T-helper 2 cell treated with Interferon-gamma antibody and Interleukin-4, amounts not matched to agents 100 ng/mL and 5 ng/mL, for 36 hours (primary cell): ENCODE measurements around the gene SH3TC2. TPM values are rescaled to one million over a fixed set of nuclear protein-coding genes. Genes with fewer than 3 reads are reported as not detected.

Experiments used
- intact Hi-C: fragments of 100-400 bp; cut with micrococcal nuclease; formaldehyde crosslinking; loops from one replicate; pipeline ENCODE4 v1.15.1; 2023
- total RNA-seq: library from RNA; stranded (reverse); gene quantifications from 2 replicates; pipeline ENCODE4 v1.2.3, GENCODE V29; 2022

SH3TC2 gene
- total RNA-seq, 1 donor from 2014 or later, result not detected

DNA sequence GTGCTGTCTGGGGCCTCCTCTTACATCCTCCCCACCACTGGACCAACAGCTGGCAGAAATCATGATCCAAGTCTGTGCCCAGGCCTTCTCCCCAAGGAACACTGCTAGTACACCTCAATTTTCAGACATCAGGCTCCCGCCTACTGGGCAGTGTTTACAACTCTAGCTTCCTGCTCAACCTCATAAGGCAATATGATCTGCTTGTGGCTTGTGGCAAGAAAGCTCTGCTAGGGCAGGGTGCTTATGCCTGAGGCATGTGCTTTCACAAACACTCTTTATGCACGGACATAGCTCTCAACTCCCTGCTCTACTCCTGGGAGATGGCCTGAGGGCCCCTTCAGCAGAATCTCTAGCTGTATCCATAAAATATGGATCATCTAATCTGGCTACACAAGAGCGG, 32.5 kb downstream of the SH3TC2 start:
- intact Hi-C loops, result no loop called here

DNA sequence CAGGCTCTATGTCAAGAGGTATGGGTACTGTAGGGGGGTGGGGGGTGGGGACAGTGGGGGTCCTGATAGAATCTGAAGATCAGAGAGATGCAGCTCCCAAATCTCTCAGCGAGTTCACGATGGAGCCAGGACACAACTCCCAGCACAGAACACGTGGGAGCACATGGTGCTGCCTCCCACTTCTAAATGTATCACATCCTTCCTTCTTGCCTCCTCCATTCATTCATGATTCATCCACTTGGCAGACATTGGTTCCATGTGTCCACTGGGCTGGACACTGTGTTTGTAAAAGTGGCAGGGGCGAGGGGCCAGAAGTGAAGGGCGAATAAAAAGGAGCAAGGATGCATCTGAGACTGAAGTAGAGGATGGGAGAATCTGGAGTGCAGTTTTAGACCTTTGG, 33.9 kb downstream of the SH3TC2 start:
- intact Hi-C loops, result no loop called here

DNA sequence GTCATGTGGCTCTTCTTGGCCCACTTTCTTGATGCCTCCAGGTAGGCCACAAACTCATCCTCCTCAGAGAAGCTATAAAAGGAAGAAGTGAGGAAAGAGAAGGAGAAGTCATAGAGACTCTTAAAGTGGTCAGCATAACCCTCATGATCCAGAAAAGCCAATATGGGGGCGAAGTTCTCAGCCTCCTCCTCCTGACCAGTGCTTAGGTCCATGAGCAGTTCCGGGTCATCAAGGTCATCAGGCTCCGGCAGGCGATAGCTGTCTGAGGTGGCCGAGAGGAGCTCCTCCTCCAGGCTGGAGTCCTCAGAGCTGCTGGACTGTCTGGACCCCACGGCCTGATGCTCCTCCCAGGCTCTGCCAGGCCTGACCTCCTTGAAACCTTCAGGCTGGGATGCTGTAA, 34.7 kb downstream of the SH3TC2 start:
- intact Hi-C loops, result no loop called here

DNA sequence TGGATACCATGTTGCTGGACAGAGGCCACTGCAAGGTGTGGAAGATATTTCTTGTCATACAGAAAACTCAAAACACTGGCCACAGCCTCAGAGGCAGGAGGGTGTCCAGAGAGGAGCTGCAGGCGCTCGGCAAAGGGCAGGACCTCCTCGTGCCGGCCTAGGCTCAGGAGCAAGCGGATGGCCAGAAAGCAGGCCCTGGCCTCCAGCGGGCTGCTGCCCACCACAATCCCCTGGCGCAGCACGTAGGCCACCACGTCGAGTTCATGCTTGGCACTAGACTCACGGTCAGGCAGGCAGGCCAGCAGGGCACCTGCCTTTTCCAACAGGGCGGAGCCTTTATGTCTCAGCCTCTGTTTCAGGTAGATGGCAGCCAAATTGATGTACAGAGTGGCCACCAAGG, 35.2 kb downstream of the SH3TC2 start:
- intact Hi-C loops, result no loop called here

DNA sequence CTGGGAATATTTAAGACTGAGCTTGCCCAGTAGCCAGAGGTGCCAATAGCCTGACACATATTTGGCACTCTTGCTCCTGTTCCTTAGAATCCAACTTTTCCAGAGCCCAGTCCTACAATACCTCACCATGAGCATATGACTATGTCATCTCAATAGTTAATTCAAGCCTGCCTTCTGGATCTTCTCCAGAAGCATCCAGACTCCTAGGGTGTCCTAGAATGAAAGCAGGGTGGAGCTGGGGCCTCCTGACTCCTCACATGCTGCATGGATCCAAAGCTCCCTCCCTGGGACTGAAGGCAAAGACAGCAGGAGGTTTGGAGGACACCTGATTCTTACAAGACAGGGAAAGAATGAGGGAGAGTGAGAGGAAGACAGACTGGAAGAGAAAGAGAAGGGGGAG, 37.9 kb downstream of the SH3TC2 start:
- intact Hi-C loops, result no loop called here

DNA sequence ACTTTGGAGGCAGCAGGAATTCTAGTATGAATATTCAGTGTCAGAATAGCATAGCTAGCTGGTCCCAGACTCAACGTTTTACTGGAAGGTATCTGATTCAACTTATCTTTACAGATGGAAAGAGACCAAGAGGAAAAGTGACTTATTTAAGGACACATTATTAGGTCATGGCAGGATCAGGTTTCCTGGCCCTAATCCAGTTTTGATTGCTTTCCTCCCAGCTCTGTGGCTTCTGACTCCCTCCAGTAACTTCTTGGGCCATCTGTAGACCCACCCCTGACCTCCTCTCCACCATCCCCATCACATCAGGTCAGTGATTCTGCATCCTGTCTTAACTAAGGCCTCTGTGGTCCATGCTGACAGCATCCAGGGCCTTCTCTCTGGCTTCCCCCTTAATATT, 38.4 kb downstream of the SH3TC2 start:
- intact Hi-C loops, result no loop called here

DNA sequence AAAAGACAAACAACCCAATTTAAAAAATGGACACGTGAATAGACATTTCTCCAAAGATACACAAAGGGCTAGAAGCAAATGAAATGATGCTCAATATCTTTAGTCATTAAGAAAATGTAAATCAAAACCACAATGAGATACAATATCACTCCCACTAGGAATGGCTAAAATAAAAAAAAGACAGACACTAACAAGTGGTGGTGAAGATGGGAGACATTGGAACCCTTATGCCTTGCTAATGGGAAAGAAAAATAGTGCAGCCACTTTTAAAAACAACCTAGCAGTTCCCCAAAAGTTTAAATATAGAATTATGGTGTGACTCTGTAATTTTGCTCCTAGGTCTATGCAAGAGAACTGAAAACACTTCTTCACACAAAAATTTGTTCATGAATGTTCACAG, 40.7 kb downstream of the SH3TC2 start:
- intact Hi-C loops, result no loop called here

DNA sequence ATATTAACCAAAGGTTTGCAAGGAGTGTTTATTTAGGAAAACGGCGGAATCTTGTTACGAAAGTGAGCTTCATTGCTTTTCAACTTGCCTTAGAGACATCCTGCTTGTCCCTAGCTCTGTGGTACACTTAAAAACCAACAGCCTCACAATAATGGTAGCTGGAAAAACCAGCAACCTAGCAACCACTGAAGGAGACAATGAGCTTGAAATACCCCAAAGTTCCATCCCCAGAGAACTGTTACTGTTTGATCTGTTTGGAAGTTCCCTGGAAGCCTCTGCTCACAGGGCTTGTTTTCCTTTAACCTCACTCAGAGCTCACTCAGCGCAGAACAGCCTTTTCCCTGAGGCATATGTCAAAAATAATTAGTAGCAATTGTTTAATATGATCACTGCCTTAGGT, 43.2 kb downstream of the SH3TC2 start:
- intact Hi-C loops, result no loop called here

DNA sequence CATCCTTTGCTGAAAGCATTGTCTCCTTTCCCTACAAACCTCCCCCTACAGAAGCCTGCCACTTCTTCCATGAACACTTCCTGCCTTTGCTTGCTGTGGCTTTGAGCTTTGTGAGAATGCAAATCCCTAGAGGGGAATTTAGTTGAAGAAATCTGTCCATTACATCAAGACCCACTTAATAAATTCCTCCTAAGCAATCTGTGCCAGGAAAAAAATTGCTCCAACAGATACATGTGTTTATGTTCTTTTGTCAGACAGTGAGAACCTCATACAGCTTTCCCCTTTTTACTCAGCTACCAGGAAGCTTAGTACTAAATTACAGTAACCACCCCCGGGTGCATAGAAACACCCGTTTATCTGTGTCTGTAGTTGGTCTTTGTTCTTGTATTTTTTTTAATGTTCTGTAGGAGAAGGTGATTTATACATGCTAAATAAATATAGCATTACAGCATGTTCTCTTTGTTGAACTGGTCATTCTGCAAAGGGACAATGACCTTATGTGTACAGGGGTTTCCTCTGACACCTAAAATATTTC, 43.9 kb downstream of the SH3TC2 start:
- intact Hi-C loops, result no loop called here

DNA sequence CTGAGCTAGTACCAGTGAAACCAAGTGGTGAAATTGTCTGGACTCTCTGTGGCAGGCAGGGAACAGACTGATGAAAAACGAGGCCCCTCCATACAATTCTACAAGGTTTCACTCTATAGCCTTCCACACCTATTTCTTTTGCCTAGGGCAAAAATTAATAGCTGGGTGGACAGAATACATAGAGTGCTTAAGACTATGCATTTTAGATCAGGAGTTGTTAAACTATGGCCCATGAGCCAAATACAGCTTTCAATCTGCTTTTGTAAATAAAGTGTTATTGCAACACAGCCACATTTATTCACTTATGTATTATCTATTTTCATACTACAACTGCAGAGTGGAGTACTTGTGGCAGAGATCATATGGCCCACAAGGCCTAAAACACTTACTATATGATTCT, 45.2 kb downstream of the SH3TC2 start:
- intact Hi-C loops, result no loop called here

DNA sequence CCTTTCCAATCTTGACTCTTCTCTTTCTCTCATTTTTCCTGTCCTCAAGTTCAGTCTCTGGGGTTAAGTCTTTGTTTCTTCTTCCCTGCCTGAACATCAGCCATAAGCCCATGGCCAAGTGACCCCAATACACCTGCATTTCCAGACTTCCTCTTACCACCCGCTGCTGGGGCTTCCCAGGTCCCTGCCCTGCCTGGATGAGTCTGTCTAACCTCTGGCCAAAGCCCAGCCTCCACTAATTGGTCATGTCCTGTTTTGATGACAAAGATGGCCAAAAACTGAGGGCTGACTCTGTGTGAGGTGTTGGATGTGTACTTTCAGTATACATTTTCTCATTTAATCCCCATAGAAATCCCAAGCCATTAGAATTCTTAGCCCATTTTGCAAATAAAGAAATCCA, 47.3 kb downstream of the SH3TC2 start:
- intact Hi-C loops, result no loop called here

DNA sequence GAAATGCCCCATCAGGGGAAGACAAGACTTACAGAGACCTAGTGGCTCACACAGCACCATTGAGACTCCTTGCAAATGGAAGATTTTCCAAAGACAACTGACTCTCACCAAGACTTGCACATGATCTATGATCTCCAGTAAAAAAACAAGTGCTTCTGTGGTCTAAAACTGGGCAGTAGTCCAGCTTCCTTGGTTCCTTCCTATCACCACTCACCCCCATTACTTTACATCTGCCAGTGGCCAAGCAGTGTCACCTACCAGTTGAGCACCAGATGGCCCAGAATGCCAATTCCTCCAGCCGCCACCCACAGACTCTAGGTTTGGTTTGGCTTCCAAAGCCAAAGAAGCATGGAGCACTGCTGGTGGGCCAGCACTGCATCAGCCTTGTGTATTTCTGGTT, 47.7 kb downstream of the SH3TC2 start:
- intact Hi-C loops, result no loop called here

DNA sequence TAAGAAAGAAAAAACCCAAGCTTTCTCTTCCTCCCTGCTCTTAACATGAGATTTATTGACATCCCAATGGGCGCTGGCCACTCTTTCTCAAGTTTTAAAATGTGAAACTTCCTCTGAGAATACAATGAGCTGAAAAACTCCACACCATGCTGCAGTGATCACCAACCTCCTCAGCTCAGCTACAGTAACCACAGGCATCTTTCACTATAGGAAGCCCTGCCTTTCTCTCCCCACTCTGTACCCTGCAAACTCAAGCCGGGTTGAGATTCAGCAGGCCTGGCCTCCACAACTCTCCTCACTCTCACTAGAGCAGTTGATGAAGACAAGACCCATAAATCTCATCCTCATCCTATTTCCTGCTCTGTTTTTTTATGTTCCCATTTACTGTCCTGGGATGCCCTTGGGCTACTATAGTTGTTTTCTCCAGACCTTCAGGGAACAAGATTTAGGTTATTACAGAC, 48.3 kb downstream of the SH3TC2 start:
- intact Hi-C loops, result no loop called here

DNA sequence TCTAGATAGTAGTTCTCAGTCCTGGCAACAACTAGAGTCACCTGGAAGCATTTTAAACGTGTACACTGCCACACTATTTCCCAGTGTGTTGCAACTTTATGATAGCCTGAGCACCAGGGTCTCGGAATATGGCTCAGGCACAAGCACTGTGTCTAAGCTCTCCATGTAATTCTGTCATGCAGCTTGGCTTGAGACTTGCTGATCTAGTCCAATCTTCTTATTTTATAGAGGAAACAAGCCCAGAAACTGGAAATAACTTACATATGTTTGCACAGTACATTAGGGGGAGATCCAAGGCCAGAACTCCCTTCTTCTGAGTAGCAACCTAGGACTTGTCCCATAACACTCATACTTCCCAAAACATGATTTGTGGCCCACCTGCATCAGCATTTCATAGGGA, 49.1 kb downstream of the SH3TC2 start:
- intact Hi-C loops, result no loop called here

DNA sequence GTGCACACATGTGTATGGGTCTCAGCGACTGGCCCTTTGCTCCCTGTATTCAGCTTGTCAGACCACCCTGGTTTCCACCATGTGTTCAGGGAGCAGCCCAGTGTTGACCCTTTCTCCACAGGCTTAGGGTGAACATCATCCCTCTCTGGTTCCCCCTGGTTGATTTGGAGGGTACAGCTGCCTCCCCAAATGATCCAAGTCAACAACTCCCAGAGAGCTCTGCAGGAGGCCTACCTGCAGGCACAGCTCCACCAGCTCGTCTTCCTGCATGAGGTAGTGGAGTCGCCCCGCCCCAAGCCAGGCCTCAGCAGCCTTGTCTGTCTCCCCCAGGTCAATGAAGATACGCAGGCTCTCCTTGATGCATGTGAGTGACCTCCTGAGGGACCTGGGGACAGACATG, 50.5 kb downstream of the SH3TC2 start:
- intact Hi-C loops, result no loop called here

DNA sequence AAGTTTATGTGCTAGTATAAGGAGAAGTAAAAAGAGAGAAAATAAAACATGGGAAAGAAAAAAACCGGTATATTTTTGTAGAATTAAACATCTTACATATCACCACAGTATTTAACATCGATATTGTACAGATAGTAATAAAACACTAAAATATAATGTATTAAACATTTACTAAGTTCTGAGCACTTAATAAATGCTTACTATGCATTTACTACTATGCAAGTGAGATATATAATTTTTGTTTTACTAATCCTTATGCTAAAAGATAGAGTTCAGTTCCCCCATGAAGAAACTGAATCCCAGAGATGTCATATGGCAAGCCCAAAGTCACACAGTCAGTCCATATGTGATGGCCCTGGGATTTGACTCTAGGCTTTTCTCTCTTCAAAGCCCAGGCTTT, 51.1 kb downstream of the SH3TC2 start:
- intact Hi-C loops, result no loop called here

DNA sequence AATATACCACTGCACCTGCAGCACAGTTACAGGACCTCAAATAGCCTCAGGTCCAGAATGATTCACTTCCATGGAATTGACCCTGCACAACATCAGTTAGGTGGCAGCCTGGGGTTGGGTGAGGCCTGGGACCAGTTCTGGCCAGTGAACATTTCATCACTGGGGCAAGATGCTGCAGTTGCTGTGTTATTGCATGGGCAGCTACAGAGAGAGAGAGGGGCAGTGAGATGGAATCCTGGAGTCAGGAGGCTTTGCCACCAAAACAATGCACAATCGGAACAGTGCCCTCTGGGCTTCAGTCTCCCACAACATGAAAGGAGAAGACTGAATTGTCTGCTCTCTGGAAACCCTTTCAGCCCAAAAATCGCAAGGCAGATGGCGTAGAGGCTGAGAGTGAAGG, 51.8 kb downstream of the SH3TC2 start:
- intact Hi-C loops, result no loop called here

DNA sequence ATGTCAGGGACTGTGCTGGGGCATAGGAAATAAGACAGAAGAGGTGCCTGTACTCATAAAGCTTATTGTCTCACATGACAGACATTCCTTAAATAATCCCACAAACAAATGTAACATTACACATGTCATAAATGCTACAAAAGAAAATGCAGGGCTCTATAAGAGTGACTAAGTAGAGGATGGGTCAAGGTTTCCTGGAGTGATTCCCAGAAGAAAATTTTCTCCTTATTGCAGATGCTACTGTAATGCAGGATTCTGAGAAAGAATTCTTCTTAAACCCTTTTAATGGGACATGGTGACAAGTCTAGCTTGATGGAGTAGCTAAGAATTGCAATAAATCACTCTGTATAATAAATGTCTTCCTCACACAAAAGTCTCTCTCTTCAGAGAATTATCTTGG, 55.7 kb downstream of the SH3TC2 start:
- intact Hi-C loops, result no loop called here

DNA sequence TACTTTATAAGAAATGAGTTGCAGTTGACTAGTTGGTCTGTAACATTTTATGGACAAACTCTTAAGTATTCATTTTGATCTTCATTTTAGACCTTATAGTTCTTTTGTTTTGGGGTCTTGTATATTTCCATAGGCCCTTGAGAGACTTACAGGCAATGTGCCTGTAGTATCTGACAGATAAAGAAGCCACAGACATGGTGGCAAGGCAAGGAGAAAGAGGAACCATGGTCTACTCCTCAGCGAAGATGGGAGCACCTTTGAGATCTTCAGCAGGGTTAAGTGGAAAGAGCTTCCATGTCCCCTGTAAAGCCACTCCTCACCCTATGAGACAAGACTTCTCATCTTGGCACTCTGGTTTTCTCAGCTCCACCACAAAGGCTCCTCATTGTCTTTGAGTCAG, 56.4 kb downstream of the SH3TC2 start:
- intact Hi-C loops, result no loop called here

DNA sequence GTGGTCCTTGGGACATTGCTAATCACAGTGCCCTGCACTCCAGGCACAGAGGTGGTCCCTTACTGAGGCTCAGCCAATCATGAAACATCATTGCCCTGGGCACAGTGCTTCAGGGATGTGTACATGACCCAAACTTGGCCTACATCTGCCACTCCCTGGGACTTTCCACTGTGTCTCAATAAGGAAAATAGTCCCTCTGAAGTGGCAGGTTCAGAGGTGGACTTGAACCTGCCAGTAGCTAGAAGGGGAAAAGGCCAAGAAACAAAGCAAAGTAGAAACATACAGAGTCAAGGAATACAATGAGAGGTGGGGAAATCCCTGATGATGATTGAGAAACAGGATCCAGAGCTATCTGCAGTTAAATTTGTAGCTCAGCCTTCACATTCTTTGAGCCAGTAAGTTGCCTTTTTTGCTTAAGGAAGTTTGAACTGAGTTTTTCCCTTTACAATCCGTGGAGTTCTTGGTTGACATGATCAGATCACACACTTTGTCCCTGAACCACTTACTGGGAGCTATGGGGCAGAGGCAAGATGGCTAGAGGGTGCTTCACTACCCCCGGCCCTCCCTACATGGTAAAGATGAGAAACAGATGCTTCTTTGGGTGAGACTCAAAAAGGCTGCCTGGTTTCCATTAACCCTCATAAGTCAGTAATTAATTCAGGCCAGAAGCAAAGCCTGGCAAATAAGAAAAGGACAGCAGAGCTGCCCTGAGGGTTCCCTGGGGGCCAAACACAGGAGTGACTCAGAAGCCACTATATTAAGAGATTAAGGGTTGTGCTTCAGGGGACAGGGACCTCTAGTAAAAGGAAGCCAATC, 57.6 kb downstream of the SH3TC2 start:
- intact Hi-C loops, result no loop called here

DNA sequence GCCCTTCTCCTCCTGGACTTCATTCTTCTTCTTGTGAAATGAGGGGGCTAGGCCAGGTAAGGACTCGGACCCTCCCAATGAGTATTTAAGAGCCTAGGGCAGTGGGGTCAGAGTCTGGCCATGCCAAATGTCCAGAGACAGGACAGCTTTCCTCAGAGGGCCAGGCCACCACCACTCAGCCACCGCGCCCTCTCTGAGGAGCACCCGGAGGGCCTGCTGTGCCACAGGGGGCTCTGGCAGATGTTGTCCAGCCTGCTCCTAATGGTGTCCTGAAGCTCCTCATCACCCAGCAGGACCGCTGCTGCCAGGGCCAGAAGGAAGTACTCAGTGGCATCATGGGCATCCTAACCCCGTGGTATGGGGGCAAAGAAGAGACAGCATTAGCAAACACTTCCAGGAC, 58.3 kb downstream of the SH3TC2 start:
- intact Hi-C loops, result no loop called here

DNA sequence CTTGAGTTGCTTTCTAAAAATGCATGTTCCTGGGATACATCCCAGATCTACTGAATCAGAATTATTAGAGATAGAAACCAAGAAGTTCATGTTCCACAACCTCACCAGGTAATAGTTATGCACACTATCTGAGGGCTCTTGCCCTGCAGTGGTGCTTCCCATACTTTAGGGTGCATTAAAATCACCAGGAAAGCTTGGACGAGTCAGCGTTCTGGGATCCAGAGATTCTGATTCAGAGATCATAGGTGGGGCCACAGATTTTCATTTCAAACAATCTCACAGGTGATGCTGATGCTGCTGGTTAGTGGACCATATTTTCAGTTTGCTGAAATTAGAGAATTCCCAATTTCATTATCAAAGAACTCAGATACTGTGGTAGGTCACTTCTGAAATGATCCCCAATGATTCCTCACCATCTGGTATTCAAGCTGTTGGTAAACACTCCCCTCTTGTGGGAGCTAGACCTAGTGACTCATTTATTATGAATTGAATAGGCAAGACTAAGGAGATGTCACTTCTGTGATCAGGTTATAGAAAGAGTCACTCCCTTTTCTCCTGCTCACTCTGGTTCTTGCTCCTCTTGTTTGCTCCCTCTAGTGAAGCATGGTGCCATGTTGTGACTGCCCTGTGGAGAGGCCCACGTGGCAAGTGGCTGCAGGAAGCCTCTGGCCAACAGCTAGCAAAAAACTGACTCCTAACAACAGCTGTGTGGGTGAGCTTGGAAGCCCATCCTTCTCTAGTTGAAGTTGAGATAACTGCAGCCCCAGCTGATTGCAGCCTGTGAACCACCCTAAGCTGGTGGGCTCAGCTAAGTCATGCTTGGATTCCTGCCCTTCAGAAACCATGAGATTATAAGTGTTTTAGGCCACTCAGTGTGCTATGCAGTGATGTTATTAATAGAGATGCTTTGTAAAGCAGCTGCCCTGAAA, 59.8 kb downstream of the SH3TC2 start:
- intact Hi-C loops, result no loop called here
